ENCODE measurements around the gene BSN. TPM values are rescaled to one million over a fixed set of nuclear protein-coding genes. Genes with fewer than 3 reads are reported as not detected.

Gene BSN
- total RNA-seq, 1 experiment from 2014 or later, result 0.93 TPM

DNA sequence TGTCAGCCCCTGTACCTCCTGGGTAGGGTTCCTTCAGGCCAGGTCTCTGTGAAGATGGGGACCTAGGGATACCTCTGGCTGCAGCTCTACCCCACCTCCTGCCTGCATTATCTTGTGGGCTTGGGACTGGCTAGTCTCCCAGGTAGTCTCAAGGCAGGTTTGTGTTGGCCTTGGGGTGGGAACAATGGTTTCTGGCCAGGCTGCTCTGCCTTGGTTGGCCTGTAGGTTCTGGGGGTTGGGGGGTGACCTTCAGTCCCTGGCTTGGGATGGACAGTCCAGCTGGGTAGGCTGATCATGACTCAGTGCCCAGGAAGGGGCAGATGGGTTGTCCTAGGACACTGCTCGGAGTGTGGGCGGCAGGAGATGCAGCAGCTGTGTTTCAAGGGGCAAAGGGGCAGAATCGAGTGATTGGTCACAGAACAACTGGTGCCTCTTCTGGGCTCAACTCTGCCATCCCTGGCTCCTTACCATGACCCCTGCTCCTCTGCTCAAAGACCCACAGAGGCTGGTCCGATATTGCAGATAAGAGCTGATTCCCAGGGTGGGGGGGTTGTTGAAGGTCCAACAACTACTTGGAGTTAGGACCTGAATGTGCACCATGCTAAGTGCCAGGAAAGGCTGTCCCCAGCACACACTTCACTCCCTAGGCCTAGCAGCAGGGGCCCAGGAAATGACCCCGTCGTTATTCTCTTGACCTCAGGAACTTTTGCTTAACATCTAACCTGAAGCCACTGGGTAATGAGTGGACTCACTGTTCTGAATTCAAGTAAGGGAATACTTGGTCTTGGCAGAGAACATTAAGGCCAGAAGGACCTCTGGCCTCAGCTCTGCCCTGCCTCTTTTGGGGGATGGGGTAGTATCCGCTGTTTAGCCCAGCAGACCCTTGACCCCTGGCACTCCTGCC, 18.1 kb upstream of the BSN start:
- TF ChIP-seq, protein P1, sequence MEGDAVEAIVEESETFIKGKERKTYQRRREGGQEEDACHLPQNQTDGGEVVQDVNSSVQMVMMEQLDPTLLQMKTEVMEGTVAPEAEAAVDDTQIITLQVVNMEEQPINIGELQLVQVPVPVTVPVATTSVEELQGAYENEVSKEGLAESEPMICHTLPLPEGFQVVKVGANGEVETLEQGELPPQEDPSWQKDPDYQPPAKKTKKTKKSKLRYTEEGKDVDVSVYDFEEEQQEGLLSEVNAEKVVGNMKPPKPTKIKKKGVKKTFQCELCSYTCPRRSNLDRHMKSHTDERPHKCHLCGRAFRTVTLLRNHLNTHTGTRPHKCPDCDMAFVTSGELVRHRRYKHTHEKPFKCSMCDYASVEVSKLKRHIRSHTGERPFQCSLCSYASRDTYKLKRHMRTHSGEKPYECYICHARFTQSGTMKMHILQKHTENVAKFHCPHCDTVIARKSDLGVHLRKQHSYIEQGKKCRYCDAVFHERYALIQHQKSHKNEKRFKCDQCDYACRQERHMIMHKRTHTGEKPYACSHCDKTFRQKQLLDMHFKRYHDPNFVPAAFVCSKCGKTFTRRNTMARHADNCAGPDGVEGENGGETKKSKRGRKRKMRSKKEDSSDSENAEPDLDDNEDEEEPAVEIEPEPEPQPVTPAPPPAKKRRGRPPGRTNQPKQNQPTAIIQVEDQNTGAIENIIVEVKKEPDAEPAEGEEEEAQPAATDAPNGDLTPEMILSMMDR (IDR thresholded peaks at IDR 0.05; ENCODE audit: insufficient read depth in 1 of 2, low read depth in 1 of 2, low read length in 1 of 2, severe bottlenecking in 1 of 2, unreplicated experiment in 1 of 2), result no peak
- H3K27me3 ChIP-seq (replicated peaks; ENCODE audit: control insufficient read depth, insufficient read depth, low read length), result no peaks in the 10 kb centered on the region
- no peak overlapping the region for H3K4me3 ChIP-seq (ENCODE audit: low read depth, low read length)
- Mint-ChIP-seq H3K27ac (ENCODE audit: unreplicated experiment) (no peak overlapping the region), H3K27me3 (ENCODE audit: insufficient read depth, unreplicated experiment) (no peaks in the 10 kb centered on the region), H3K4me3 (ENCODE audit: unreplicated experiment) (no peak overlapping the region), H3K9me3 (ENCODE audit: unreplicated experiment) (no peaks in the 10 kb centered on the region), H3K4me1 (ENCODE audit: low read depth, unreplicated experiment) (no peaks in the 10 kb centered on the region), H3K36me3 (ENCODE audit: insufficient read depth, unreplicated experiment) (peaks cover 48% of the 10 kb centered on the region)
- no peaks in the 10 kb centered on the region for H3K9me3 ChIP-seq
- POLR2A ChIA-PET, result no interaction called here
- BruUV-seq (replicated peaks), result no TSS peak
- CTCF ChIA-PET, result interaction anchor here (0.6 kb wide), 1 partner anchor 135 kb away, joined by 3 read pairs; no protein-coding TSS in a partner anchor
- DNase-seq, result no peak
- intact Hi-C loops (cut with micrococcal nuclease; ENCODE audit: unreplicated experiment), result loop anchor here (1.0 to 5.0 kb wide), 2 partner anchors 51 to 82 kb away; no protein-coding TSS in a partner anchor
- no peaks in the 10 kb centered on the region for H3K4me1 ChIP-seq
- H3K36me3 ChIP-seq (ENCODE audit: control insufficient read depth, insufficient read depth, low read length), result no peaks in the 10 kb centered on the region

DNA sequence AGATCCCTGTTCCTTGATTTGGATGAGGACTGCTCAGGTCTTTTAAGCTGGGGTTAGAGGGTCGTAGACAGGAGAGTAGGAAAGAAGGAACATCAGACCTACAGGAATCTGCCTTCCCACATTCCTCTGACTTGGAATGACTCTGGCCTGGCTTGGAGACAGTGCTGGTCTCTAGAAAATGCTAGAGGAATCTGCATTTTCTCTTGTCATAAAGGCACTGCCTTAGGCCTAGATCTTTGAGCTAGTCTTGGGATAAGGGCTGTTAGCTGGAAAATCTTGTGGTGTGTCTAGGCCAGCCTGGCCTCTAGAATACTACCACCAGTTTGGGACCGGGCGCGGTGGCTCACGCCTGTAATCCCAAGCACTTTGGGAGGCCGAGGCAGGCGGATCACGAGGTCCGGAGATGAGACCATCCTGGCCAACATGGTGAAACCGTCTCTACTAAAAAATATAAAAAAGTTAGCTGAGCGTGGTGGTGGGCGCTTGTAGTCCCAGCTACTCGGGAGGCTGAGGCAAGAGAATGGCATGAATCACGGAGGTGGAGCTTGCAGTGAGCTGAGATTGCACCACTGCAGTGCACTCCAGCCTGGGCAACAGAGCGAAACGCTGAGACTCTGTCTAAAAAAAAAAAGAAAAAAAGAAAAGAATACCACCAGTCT, 17.3 kb upstream of the BSN start:
- Mint-ChIP-seq H3K27ac (ENCODE audit: unreplicated experiment) (no peak overlapping the region), H3K36me3 (ENCODE audit: insufficient read depth, unreplicated experiment) (peaks cover 40% of the 10 kb centered on the region), H3K27me3 (ENCODE audit: insufficient read depth, unreplicated experiment) (no peaks in the 10 kb centered on the region), H3K4me3 (ENCODE audit: unreplicated experiment) (no peak overlapping the region), H3K9me3 (ENCODE audit: unreplicated experiment) (no peaks in the 10 kb centered on the region), H3K4me1 (ENCODE audit: low read depth, unreplicated experiment) (no peaks in the 10 kb centered on the region)
- H3K4me1 ChIP-seq, result no peaks in the 10 kb centered on the region
- no TSS peak for BruUV-seq (replicated peaks)
- ChIA-PET CTCF (interaction anchor here (0.7 to 1.7 kb wide), 3 partner anchors 15 to 135 kb away, joined by 4 to 8 read pairs (median 7); no protein-coding TSS in a partner anchor), POLR2A (interaction anchor here (0.5 kb wide), 1 partner anchor 109 kb away, joined by 4 read pairs; no protein-coding TSS in a partner anchor)
- H3K9me3 ChIP-seq, result no peaks in the 10 kb centered on the region
- intact Hi-C loops (cut with micrococcal nuclease; ENCODE audit: unreplicated experiment), result loop anchor here (1.0 to 5.0 kb wide), 2 partner anchors 50 to 83 kb away; no protein-coding TSS in a partner anchor
- no peaks in the 10 kb centered on the region for H3K27me3 ChIP-seq (replicated peaks; ENCODE audit: control insufficient read depth, insufficient read depth, low read length)
- no peaks in the 10 kb centered on the region for H3K36me3 ChIP-seq (ENCODE audit: control insufficient read depth, insufficient read depth, low read length)
- no peak overlapping the region for H3K4me3 ChIP-seq (ENCODE audit: low read depth, low read length)
- TF ChIP-seq, protein P1 (IDR thresholded peaks at IDR 0.05; ENCODE audit: insufficient read depth in 1 of 2, low read depth in 1 of 2, low read length in 1 of 2, severe bottlenecking in 1 of 2, unreplicated experiment in 1 of 2), result no peak
- no peak for DNase-seq
